Cardiac muscle cell (in vitro differentiated cells and primary cell): ENCODE results near the gene RYR2. TPM values are rescaled to one million over a fixed set of nuclear protein-coding genes. Genes with fewer than 3 reads are reported as not detected.

Experiments
- DNase-seq, 2 donors: peaks; one replicate each; pipeline versions ENCODE4 v3.0.0 to v3.0.0-alpha.2; 2010 to 2017; ENCODE audit warnings: low read depth in 1 of 2, low spot score in 1 of 2
- H3K27ac ChIP-seq: fragments of 200-600 bp; sonication (generic); 2 replicates; pipeline ENCODE4 v1.5.1; 2016
- H3K27me3 ChIP-seq: fragments of 200-600 bp; sonication (generic); 2 replicates; pipeline ENCODE4 v1.6.0; 2016; ENCODE audit warnings: control low read depth
- H3K36me3 ChIP-seq: fragments of 200-600 bp; sonication (generic); 2 replicates; pipeline ENCODE4 v1.5.1; 2016; ENCODE audit warnings: control low read depth
- H3K4me1 ChIP-seq: fragments of 200-600 bp; sonication (generic); 2 replicates; pipeline ENCODE4 v1.8.1; 2017; ENCODE audit warnings: low read depth, mild to moderate bottlenecking, mixed run types
- H3K4me3 ChIP-seq: fragments of 200-600 bp; sonication (generic); 2 replicates; pipeline ENCODE4 v1.5.1; 2016; ENCODE audit warnings: mild to moderate bottlenecking
- H3K9me3 ChIP-seq: fragments of 200-600 bp; sonication (generic); 2 replicates; pipeline ENCODE4 v1.5.1; 2017; ENCODE audit warnings: low read depth, mild to moderate bottlenecking, control low read depth
- CTCF ChIP-seq: IDR thresholded peaks from 2 replicates; pipeline ENCODE4 v1.5.1; 2012; ENCODE audit warnings: low read depth, mild to moderate bottlenecking, low read length
- polyA plus RNA-seq: library from polyadenylated mRNA; unstranded; fragments of >200 nt; fragmentation: Nextera tagmentation; extraction: Ambion mirVana; gene quantifications from 2 replicates; pipeline ENCODE4 v1.2.1, GENCODE V29; 2016
- total RNA-seq: library from RNA; depleted of rRNA; stranded (reverse); fragments of >200 nt; gene quantifications from 2 replicates; pipeline ENCODE4 v1.2.3, GENCODE V29; 2016

The RYR2 gene
- total and polyA plus RNA-seq, 2 experiments from 2014 or later, result 29.8 to 155 TPM

GRCh38 chr1:237751090-237751489, 709.1 kb downstream of the RYR2 start:
- TF ChIP-seq CTCF, result no peak
- Histone ChIP-seq H3K27me3 (no peaks in the 10 kb centered on the region), H3K36me3 (peaks cover 4% of the 10 kb centered on the region), H3K27ac (no peak overlapping the region), H3K9me3 (no peaks in the 10 kb centered on the region), H3K4me1 (peaks cover 15% of the 10 kb centered on the region), H3K4me3 (no peak overlapping the region)
- DNase-seq, result no peak

GRCh38 chr1:237754627-237755026, 712.6 kb downstream of the RYR2 start:
- TF ChIP-seq CTCF, result no peak

GRCh38 chr1:237756304-237756967, 714.5 kb downstream of the RYR2 start:
- peaks cover 15% of the 10 kb centered on the region for H3K4me1 ChIP-seq
- TF ChIP-seq CTCF, result no peak
- H3K36me3 ChIP-seq, result peaks cover 36% of the 10 kb centered on the region
- no peaks in the 10 kb centered on the region for H3K27me3 ChIP-seq
- H3K4me3 ChIP-seq, result no peak overlapping the region
- H3K27ac ChIP-seq, result no peak overlapping the region
- no peak for DNase-seq
- no peaks in the 10 kb centered on the region for H3K9me3 ChIP-seq

More at GRCh38 chr1:237754627-237755026, 712.6 kb downstream of the RYR2 start:
- H3K27me3 ChIP-seq, result no peaks in the 10 kb centered on the region
- no peaks in the 10 kb centered on the region for H3K9me3 ChIP-seq
- peaks cover 15% of the 10 kb centered on the region for H3K4me1 ChIP-seq
- H3K27ac ChIP-seq, result peak overlapping the region; percentile 0
- H3K36me3 ChIP-seq, result peaks cover 30% of the 10 kb centered on the region
- no peak for DNase-seq
- H3K4me3 ChIP-seq, result no peak overlapping the region

GRCh38 chr1:237759377-237759776, 717.4 kb downstream of the RYR2 start:
- no peak for DNase-seq
- no peaks in the 10 kb centered on the region for H3K9me3 ChIP-seq
- H3K27me3 ChIP-seq, result no peaks in the 10 kb centered on the region
- no peak for TF ChIP-seq CTCF
- no peak overlapping the region for H3K27ac ChIP-seq
- no peaks in the 10 kb centered on the region for H3K4me1 ChIP-seq
- no peak overlapping the region for H3K4me3 ChIP-seq
- peaks cover 46% of the 10 kb centered on the region for H3K36me3 ChIP-seq

GRCh38 chr1:237760951-237761350, 719.0 kb downstream of the RYR2 start:
- no peak overlapping the region for H3K4me3 ChIP-seq
- no peak for DNase-seq
- H3K27ac ChIP-seq, result peak overlapping the region; percentile 26
- H3K9me3 ChIP-seq, result no peaks in the 10 kb centered on the region
- TF ChIP-seq CTCF, result no peak
- H3K4me1 ChIP-seq, result no peaks in the 10 kb centered on the region
- no peaks in the 10 kb centered on the region for H3K27me3 ChIP-seq
- H3K36me3 ChIP-seq, result peaks cover 46% of the 10 kb centered on the region
